ENCODE data around the gene ZFYVE19. TPM values are rescaled to one million over a fixed set of nuclear protein-coding genes. Genes with fewer than 3 reads are reported as not detected.
A peak's percentile ranks its signal among the peaks of the same experiment; 100 is the strongest.

ZFYVE19 gene, protein sequence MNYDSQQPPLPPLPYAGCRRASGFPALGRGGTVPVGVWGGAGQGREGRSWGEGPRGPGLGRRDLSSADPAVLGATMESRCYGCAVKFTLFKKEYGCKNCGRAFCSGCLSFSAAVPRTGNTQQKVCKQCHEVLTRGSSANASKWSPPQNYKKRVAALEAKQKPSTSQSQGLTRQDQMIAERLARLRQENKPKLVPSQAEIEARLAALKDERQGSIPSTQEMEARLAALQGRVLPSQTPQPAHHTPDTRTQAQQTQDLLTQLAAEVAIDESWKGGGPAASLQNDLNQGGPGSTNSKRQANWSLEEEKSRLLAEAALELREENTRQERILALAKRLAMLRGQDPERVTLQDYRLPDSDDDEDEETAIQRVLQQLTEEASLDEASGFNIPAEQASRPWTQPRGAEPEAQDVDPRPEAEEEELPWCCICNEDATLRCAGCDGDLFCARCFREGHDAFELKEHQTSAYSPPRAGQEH
- total RNA-seq (10 to 100 TPM; 23.6 to 26.2 TPM), polyA plus RNA-seq (ENCODE audit: insufficient read length in 6 of 6) (10 to 100 TPM; 29.4 to 32.3 (median 30.6) TPM)
- long read RNA-seq, donor 1, partial matches to known transcripts, result 0 of 8 reads
- long read RNA-seq, donor 1, other reads (novel, unspliced or antisense), result 0 of 8 reads
- long read RNA-seq, donor 2, partial matches to known transcripts, result 0 of 2 reads
- long read RNA-seq, donor 2, other reads (novel, unspliced or antisense), result 0 of 2 reads
- long read RNA-seq, donor 3, partial matches to known transcripts, result 0 of 5 reads
- long read RNA-seq, donor 3, other reads (novel, unspliced or antisense), result 0 of 5 reads
- long read RNA-seq, donor 4, transcript ZFYVE19-203 (11 exons, 2,775 nt), result major isoform, 8 of 14 reads
- long read RNA-seq, donor 4, partial matches to known transcripts, result 0 of 14 reads
- long read RNA-seq, donor 4, other reads (novel, unspliced or antisense), result 2 of 14 reads
- long read RNA-seq, donor 5, transcript ZFYVE19-203 (11 exons, 2,775 nt), result major isoform, 5 of 9 reads
- long read RNA-seq, donor 5, partial matches to known transcripts, result 0 of 9 reads
- long read RNA-seq, donor 5, other reads (novel, unspliced or antisense), result 0 of 9 reads
- long read RNA-seq, donor 6, partial matches to known transcripts, result 0 of 7 reads
- long read RNA-seq, donor 6, other reads (novel, unspliced or antisense), result 0 of 7 reads
- long read RNA-seq, donor 7, transcript ZFYVE19-203 (11 exons, 2,775 nt), result major isoform, 6 of 7 reads
- long read RNA-seq, donor 7, partial matches to known transcripts, result 0 of 7 reads
- long read RNA-seq, donor 7, other reads (novel, unspliced or antisense), result 0 of 7 reads
- long read RNA-seq, donor 8, transcript ZFYVE19-203 (11 exons, 2,775 nt), result major isoform, 6 of 9 reads
- long read RNA-seq, donor 8, partial matches to known transcripts, result 0 of 9 reads
- long read RNA-seq, donor 8, other reads (novel, unspliced or antisense), result 0 of 9 reads
- long read RNA-seq, donor 9, result 0 reads
- long read RNA-seq, donor 10, partial matches to known transcripts, result 2 of 7 reads
- long read RNA-seq, donor 10, other reads (novel, unspliced or antisense), result 2 of 7 reads
- long read RNA-seq, donor 11, result 0 reads
- long read RNA-seq, donor 12, partial matches to known transcripts, result 0 of 5 reads
- long read RNA-seq, donor 12, other reads (novel, unspliced or antisense), result 0 of 5 reads

DNA sequence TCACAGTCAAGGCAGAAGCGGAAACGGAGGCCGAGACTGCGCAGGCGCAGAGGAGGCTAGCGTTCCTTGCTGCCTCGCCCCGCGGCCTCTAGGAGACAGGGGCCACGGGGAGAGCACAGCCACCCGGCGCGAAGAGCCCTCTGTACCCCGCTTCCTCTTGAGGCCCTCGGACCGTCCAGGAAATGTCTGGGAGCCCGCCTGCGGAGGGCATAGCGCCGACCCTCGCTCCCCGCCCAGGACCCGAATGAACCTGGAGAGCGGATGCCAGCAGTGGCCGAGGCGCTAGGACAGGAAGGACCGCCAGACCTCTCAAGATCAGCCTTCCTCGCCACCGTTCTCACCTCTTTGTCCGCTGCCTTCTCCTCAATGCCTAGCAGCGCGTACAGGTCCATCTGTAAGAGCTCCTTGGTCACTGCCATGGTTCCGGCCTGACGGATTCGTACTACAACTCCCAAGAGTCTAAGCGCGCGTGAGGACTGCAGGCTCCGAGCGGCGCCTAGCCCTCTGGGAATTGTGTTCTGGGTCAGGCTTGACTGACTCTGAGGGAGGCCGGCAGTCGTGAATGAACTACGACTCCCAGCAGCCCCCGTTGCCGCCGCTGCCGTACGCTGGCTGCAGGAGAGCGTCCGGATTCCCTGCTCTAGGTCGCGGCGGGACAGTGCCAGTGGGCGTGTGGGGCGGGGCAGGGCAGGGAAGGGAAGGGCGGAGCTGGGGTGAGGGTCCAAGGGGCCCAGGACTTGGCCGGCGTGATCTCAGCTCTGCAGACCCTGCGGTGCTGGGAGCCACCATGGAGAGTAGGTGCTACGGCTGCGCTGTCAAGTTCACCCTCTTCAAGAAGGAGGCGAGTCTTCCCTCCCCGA, at the start of gene ZFYVE19, which contains the start of gene DNAJC17:
Gene ZFYVE19, plus strand, starts transcription at position 62 of the 860 bp plus-strand sequence. Its CDS starts 501 bp downstream, at position 563.
Gene DNAJC17, minus strand, starts transcription at position 446 of the 860 bp plus-strand sequence. Its CDS starts 27 bp downstream, at position 419.
- Histone ChIP-seq H3K27me3 (no peaks in the 10 kb centered on the region), H3K9me3 (no peaks in the 10 kb centered on the region), H3K4me1 (peaks cover 10 to 38% of the 10 kb centered on the region in 2 donors), H3K4me3 (peak within 1 kb of the TSS; percentile 71 to 97), H3K36me3 (peaks cover 0 to 30% of the 10 kb centered on the region in 2 donors), H3K27ac (peak within 1 kb of the TSS; percentile 93 to 94)
- ATAC-seq (peak; percentile 99), DNase-seq (peak; percentile 95 to 99 (median 98))
- TF ChIP-seq, protein P1, sequence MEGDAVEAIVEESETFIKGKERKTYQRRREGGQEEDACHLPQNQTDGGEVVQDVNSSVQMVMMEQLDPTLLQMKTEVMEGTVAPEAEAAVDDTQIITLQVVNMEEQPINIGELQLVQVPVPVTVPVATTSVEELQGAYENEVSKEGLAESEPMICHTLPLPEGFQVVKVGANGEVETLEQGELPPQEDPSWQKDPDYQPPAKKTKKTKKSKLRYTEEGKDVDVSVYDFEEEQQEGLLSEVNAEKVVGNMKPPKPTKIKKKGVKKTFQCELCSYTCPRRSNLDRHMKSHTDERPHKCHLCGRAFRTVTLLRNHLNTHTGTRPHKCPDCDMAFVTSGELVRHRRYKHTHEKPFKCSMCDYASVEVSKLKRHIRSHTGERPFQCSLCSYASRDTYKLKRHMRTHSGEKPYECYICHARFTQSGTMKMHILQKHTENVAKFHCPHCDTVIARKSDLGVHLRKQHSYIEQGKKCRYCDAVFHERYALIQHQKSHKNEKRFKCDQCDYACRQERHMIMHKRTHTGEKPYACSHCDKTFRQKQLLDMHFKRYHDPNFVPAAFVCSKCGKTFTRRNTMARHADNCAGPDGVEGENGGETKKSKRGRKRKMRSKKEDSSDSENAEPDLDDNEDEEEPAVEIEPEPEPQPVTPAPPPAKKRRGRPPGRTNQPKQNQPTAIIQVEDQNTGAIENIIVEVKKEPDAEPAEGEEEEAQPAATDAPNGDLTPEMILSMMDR (IDR thresholded peaks at IDR 0.05), result peak in 1 of 2 donors; percentile 7
- intact Hi-C loops (cut with DNase I), result no loop called here

DNA sequence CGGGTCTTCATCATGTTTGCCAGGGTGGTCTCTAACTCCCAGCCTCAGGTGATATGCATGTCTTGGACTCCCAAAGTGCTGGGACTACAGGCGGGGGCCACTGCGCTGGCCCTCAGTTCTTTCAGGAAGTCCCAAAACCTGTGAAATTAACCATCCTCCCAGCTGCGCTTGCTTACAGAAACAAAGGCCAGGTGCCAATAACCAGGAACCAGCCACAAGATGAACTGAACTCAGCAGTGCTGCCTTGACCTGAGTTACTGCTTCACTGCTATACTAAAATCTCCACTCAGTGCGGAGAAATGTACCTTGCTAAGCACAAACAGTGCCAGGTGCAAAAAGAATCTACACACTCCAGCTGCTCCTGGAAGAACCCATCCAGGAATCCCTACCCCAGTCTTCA, 46.9 kb upstream of the ZFYVE19 start:
- Histone ChIP-seq H3K36me3 (no peaks in the 10 kb centered on the region), H3K27me3 (no peaks in the 10 kb centered on the region), H3K9me3 (no peaks in the 10 kb centered on the region), H3K27ac (no peak overlapping the region), H3K4me3 (no peak overlapping the region), H3K4me1 (peaks cover 4 to 32% of the 10 kb centered on the region in 2 donors)
- TF ChIP-seq, protein P1 (IDR thresholded peaks at IDR 0.05), result no peak
- DNase-seq (no peak), ATAC-seq (no peak)
- intact Hi-C loops (cut with DNase I), result no loop called here

DNA sequence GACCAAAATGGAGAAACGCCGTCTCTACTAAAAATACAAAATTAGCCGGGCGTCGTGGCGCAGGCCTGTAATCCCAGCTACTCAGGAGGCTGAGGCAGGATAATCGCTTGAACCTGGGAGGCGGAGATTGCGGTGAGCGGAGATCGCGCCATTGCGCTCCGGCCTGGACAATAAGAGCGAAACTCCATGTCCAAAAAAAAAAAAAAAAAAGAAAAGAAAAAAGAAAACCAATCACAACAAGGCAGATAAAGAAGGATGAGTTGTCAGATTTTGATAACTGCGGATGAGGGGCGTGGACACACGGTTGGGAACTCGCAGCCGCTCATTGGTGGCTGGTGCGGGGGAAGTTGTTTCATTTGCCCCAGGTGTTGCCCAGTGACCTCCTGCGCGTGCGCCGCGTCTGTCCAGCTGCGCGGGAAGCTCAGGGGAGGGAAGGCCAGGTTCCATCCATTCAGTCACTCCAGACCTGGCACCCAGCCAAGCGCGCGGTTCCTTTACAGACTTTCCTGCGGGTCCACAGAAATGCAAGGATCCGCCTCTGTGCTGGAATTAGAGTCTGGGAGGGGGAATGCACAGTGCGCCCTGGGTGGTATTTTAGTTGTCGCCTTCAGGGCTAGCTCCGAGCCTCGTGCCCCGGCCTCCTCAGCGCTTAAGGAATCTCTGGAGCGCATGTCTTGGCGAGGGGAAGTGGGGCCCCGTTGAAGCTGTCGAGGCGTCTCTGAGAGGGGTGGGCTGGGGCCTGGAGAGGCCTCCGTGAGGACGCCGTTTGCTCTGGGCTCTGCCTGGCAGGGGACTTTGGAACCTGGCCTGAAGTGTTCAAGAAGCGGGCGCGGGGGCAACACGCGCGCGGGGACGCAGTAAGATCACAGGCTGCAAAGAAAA, 43.7 kb upstream of the ZFYVE19 start:
- intact Hi-C loops (cut with DNase I), result no loop called here

More for the DNA sequence above, 43.7 kb upstream of the ZFYVE19 start:
- Histone ChIP-seq H3K4me1 (peaks cover 10 to 44% of the 10 kb centered on the region in 2 donors), H3K4me3 (peak overlapping the region; percentile 44 to 61), H3K27me3 (no peaks in the 10 kb centered on the region), H3K36me3 (peaks cover 0 to 19% of the 10 kb centered on the region in 2 donors), H3K27ac (peak overlapping the region; percentile 70 to 77), H3K9me3 (no peaks in the 10 kb centered on the region)
- peak; percentile 23 for ATAC-seq
- TF ChIP-seq, protein P1 (IDR thresholded peaks at IDR 0.05), result no peak
- peak; percentile 76 to 91 (median 78) for DNase-seq
